SU-DHL-6 (cell line): ENCODE data around the gene VEZT.
A peak's percentile ranks its signal among the peaks of the same experiment; 100 is the strongest.

ENCODE experiments used
- H2AFZ ChIP-seq: fragments of 200-600 bp; sonication (generic); 2 replicates; pipeline ENCODE4 v1.6.1; 2014; ENCODE audit warnings: low read depth, mild to moderate bottlenecking, moderate library complexity, mixed read lengths, antibody characterized with exemption, low read length; ENCODE audit not compliant: severe bottlenecking
- H3F3A ChIP-seq: fragments of 200-600 bp; shearing (Covaris generic); 2 replicates; pipeline ENCODE4 v1.6.0; 2016; ENCODE audit warnings: antibody characterized with exemption, mild to moderate bottlenecking; ENCODE audit not compliant: insufficient read depth
- H3K27ac ChIP-seq: fragments of 200-600 bp; sonication (generic); 2 replicates; pipeline ENCODE4 v1.5.1; 2016; ENCODE audit warnings: low read depth, mild to moderate bottlenecking, low read length, moderate library complexity, mixed read lengths
- H3K27me3 ChIP-seq: fragments of 200-600 bp; sonication (generic), shearing (Covaris generic); 2 replicates; pipeline ENCODE4 v1.6.0; 2014; ENCODE audit warnings: mild to moderate bottlenecking, low read length
- H3K36me3 ChIP-seq: fragments of 200-600 bp; sonication (generic); 2 replicates; pipeline ENCODE4 v1.6.1; 2014; ENCODE audit warnings: mild to moderate bottlenecking, low read length, mixed read lengths
- H3K4me2 ChIP-seq: fragments of 300-600, 200-600 bp; shearing (Covaris generic), sonication (generic); 2 replicates; pipeline ENCODE4 v1.6.0; 2014; ENCODE audit warnings: low read length, low read depth, mild to moderate bottlenecking; ENCODE audit not compliant: poor library complexity, severe bottlenecking
- H3K4me3 ChIP-seq: fragments of 200-600 bp; sonication (generic); 2 replicates; pipeline ENCODE4 v1.5.1; 2014; ENCODE audit warnings: antibody characterized with exemption, low read length, mild to moderate bottlenecking, mixed read lengths; ENCODE audit not compliant: insufficient read depth, poor library complexity, severe bottlenecking
- H3K79me2 ChIP-seq: fragments of 200-600 bp; sonication (generic); 2 replicates; pipeline ENCODE4 v1.6.1; 2014; ENCODE audit warnings: mild to moderate bottlenecking, low read length, moderate library complexity; ENCODE audit not compliant: insufficient read depth
- H3K9ac ChIP-seq: fragments of 200-600 bp; sonication (generic); 2 replicates; pipeline ENCODE4 v1.7.0; 2014; ENCODE audit warnings: mild to moderate bottlenecking, low read length
- H3K9me2 ChIP-seq: fragments of 200-600 bp; sonication (generic); replicated peaks from 2 replicates; pipeline ENCODE4 v1.6.1; 2014; ENCODE audit warnings: low read length; ENCODE audit not compliant: insufficient read depth
- H3K9me3 ChIP-seq: fragments of 200-600 bp; sonication (generic); 2 replicates; pipeline ENCODE4 v1.6.1; 2014; ENCODE audit warnings: low read length, mixed read lengths; ENCODE audit not compliant: insufficient read depth
- H4K20me1 ChIP-seq: fragments of 200-600 bp; sonication (generic); 2 replicates; pipeline ENCODE4 v1.6.1; 2014; ENCODE audit warnings: low read depth, mild to moderate bottlenecking, antibody characterized with exemption, low read length, moderate library complexity, mixed read lengths
- CTCF ChIP-seq: fragments of 200-600 bp; sonication (generic); IDR thresholded peaks from one replicate; pipeline ENCODE4 v1.5.1; 2017; ENCODE audit warnings: antibody characterized with exemption, mild to moderate bottlenecking, low read length, moderate library complexity; ENCODE audit not compliant: insufficient read depth, poor library complexity, severe bottlenecking
- EZH2phosphoT487 ChIP-seq: fragments of 200-600 bp; sonication (generic), shearing (Covaris generic); conservative IDR thresholded peaks from 2 replicates; pipeline ENCODE4 v1.6.1; 2018; ENCODE audit warnings: mild to moderate bottlenecking, antibody characterized with exemption, low read length, moderate library complexity, mixed read lengths

VEZT gene

DNA sequence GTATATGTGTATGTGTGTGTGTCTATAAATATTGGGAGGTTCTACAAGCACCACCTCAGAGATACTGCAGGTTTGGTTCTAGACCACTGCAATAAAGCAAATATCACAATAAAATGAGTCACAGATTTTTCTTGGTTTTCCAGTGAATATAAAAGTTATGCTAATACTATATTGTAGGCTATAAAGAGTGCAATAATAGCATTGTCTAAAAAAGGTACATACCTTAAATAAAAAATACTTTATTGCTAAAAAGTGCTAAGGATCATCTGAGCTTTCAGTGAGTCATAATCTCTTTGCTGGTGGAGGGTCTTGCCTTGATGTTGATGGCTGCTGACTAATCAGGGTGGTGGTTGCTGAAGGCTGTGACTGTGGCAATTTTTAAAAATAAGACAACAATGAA lies 111.1 kb downstream of the VEZT start:
- Histone ChIP-seq H2AFZ (no peak overlapping the region), H3K27me3 (no peaks in the 10 kb centered on the region), H3K4me3 (no peak overlapping the region), H3K79me2 (no peaks in the 10 kb centered on the region), H3F3A (no peaks in the 10 kb centered on the region), H3K4me2 (no peak overlapping the region), H3K9ac (no peak overlapping the region), H3K36me3 (no peaks in the 10 kb centered on the region), H4K20me1 (no peaks in the 10 kb centered on the region), H3K9me3 (no peaks in the 10 kb centered on the region), H3K9me2 (no peaks in the 10 kb centered on the region), H3K27ac (no peak overlapping the region)
- TF ChIP-seq EZH2phosphoT487 (no peak), CTCF (no peak)

DNA sequence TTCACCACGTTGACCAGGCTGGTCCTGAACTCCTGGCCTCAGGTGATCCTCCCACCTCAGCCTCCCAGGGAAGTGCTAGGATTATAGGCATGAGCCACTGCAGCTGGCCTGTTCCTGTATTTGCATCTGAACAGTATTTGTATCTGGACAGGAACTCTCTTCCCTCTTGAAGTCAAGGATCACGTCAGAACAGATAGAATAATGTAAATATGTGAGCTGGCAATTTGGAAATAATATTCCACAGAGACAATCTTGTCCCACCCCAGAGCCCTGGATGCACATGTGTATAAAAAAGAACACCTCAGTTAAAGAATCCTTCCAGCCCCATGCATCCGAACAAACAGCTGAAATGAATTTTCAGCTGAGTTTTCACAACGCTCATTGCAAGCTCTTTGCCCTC lies 118.3 kb downstream of the VEZT start:
- Histone ChIP-seq H3F3A (no peaks in the 10 kb centered on the region), H3K27ac (no peak overlapping the region), H4K20me1 (no peaks in the 10 kb centered on the region), H3K4me2 (no peak overlapping the region), H3K36me3 (no peaks in the 10 kb centered on the region), H3K9me2 (no peaks in the 10 kb centered on the region), H3K4me3 (no peak overlapping the region), H3K9ac (no peak overlapping the region), H2AFZ (no peak overlapping the region), H3K79me2 (no peaks in the 10 kb centered on the region), H3K27me3 (no peaks in the 10 kb centered on the region), H3K9me3 (no peaks in the 10 kb centered on the region)
- TF ChIP-seq EZH2phosphoT487 (no peak), CTCF (no peak)

GRCh38 chr12:95336387-95337067 lies 118.9 kb downstream of the VEZT start:
- H4K20me1 ChIP-seq: no peaks in the 10 kb centered on the region
- no peaks in the 10 kb centered on the region for H3K9me3 ChIP-seq
- no peaks in the 10 kb centered on the region for H3F3A ChIP-seq
- no peak overlapping the region for H3K4me3 ChIP-seq
- no peak overlapping the region for H3K27ac ChIP-seq
- H3K9me2 ChIP-seq: no peaks in the 10 kb centered on the region
- no peak overlapping the region for H3K4me2 ChIP-seq
- H3K27me3 ChIP-seq: no peaks in the 10 kb centered on the region
- H3K79me2 ChIP-seq: no peaks in the 10 kb centered on the region
- TF ChIP-seq CTCF: peak; percentile 17
- no peak for TF ChIP-seq EZH2phosphoT487
- H3K36me3 ChIP-seq: no peaks in the 10 kb centered on the region
- no peak overlapping the region for H3K9ac ChIP-seq
- no peak overlapping the region for H2AFZ ChIP-seq
